DMS53 (cell line): ENCODE results near the gene SLC49A3.

ENCODE experiments used
- DNase-seq: peaks from one replicate; lab custom pipeline; 2025; lab: John Stamatoyannopoulos, UW

The SLC49A3 gene

DNA sequence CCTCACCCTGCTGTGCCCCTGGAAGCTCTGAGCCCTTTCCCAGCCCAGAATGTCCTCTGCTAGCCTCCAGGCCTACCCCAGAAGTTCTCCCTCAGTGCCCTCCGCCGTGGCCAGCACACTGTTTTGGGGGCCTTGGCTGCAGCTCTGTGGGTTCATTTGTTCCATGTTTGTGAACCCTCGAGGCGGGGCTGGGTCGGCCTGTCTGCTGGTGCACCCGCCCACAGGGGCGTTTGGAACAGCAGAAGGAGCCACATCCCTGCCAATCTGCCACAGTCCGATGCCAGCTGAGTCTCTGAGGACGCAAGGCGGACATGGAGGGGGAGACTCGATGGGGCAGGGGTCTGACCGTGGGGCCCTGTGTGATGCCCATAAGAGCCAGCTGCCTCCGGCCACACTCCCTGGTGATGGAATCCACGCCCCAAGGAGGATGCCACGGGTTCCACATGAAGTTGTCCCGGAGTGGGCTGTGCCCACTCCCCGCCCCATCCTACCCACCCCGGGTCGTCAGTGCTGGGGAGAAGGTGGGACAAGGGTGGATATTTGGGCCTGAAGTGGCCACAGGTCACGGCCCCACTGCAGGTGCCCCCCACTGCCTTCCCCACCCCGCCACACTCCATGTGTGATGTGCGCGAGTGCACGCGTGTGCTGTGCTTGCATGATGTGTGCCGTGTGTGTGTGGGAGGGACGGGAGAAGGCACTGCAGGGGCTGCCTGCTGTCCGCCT lies 22.0 kb downstream of the SLC49A3 start:
- DNase-seq: no peak

DNA sequence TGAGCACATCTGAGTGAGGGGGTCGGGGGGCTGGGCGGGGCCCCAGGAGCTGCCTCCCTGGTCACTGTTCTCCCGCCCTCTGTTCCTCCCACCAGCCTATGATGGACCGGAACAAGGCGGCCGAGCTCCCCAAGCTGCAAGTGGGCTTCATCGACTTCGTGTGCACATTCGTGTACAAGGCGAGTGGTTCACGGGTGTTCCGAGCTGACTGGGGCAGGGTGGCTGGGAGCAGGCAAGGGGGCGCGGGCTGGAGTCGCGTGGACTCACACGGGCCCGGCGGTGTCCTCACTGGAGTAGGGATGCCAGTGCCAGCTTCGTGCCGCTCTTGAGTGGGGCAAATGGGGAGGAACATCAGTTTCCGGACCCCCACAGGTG lies 22.5 kb downstream of the SLC49A3 start:
- no peak for DNase-seq

DNA sequence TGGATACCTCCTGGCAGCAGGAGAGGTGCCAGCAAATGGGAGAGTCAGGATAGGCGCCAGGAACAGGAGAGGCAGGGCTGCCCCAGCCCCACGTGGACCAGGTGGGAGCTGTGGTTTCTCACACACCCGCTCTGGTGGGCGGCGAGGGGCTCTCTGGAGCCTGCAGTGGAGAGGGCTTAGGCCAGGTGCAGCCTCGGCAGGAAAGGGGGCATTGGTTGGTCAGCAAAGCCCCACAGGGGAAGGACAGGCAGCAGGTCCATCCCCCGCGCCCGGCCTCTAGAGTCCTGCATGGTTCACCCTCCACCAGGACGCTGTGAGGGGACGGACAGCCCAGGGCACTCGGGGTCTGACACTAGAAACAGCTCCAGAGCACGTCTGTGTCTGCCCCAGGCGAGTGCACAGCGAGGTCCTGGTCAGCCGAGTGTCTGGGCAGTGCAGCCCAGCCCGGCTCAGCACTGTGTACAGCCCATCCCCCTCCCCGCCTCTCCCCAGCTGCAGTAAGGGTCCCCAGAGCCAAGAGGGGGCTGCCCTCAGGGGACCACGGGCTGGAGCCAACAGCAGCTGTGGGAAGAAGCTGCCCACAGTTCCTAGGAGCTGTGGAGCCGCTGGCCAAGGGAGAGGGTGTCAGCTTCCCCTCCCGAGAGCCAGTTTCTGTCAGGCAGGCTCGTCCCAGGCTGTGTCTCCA lies 23.1 kb downstream of the SLC49A3 start:
- no peak for DNase-seq

DNA sequence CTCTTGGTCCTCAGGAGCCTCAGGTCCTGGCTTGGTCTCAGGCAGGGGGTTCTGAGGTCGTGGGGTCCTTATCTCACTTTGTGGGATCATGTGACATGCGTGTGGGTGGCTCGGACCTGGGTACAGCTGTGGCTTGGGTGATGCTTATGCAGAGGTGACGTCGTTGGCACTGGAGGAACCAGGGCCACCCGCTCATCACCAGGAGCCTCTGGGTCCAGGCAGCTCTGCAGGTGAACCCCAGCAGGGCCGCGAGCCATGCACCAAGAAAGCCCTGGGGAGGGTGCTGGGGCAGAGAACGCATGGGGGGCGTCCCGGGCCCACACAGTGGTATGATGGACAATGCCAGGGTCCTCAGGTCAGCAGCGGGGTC lies 23.6 kb downstream of the SLC49A3 start:
- DNase-seq: no peak

DNA sequence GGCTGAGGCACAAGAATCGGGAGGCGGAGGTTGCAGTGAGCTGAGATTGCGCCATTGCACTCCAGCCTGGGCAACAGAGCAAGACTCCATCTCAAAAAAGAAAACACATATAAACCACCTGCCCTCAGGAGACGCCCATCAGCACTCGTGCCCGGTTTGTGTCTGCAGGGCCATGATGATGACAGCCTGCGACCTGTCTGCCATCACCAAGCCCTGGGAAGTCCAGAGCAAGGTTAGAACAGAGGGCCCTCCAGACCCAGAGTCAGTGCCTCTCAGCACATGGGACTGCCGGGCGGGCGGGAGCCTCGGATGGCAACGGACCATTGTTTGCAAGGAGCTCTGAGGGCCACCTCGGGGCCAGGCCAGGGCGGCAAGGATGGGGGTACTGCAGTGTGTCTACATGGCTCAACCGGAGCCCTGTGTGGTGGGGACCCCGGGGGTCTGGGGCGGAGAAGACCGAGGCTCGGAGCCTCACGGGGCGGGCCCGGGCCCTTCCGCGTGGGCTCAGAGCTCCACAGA lies 24.2 kb downstream of the SLC49A3 start:
- no peak for DNase-seq

DNA sequence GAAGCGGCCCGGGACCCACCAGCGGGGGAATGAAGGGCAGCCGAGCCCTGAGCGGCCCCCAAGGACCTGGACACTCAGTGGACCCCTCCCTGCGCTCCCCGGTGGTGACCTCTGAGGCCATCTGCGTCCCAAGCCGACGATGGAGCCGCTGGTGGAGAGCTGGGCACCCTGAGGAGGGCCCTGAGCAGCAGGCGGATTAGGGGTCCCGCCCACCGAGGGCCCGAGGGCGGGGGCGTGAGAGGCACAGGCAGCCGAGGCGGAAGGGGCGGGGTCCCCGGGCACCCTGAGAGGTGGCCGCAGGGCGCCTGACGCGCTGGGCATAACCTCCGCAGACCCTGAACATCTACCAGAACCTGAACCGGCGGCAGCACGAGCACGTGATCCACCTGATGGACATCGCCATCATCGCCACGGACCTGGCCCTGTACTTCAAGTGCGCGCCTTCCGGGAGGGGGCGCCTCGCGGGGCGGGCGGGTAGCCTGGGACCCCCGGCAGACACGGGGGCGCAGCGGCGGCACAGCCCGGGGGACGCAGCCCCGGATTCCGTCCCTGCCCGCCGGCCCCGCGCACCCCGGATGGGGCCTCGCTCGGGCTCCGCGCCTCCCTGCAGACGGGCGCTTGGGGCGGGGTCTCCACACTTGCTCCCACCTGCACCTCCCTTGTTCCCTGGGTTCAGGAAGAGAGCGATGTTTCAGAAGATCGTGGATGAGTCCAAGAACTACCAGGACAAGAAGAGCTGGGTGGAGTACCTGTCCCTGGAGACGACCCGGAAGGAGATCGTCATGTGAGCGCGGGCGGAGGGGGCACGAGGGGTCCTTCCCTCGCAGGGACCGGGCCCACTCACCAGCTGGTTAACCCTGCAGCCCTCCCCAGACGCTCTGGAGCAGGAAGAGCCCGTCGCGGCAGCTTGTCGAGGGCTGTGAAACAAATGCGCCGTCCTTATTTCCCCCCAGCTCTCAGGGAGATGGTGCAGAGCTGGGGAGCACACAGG lies 25.2 kb downstream of the SLC49A3 start:
- peak; percentile 97 for DNase-seq

DNA sequence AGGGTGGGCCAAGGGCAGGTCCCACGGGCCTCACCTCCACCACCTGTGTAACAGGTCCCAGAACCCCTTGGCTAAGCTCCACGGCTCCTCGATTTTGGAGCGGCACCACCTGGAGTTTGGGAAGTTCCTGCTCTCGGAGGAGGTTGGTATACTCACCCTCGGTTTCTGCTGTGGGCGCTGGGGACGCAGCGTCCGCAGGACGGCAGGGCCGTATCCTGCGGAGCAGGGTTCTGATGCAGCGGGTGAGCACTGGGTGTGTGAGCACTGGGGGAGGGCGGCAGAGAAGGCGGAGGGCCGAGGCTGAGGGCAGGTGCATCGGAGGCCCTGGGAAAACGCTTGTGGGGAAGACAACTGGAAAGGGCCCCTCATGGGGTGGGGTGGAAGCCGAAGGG lies 25.9 kb downstream of the SLC49A3 start:
- DNase-seq: peak; percentile 87

DNA sequence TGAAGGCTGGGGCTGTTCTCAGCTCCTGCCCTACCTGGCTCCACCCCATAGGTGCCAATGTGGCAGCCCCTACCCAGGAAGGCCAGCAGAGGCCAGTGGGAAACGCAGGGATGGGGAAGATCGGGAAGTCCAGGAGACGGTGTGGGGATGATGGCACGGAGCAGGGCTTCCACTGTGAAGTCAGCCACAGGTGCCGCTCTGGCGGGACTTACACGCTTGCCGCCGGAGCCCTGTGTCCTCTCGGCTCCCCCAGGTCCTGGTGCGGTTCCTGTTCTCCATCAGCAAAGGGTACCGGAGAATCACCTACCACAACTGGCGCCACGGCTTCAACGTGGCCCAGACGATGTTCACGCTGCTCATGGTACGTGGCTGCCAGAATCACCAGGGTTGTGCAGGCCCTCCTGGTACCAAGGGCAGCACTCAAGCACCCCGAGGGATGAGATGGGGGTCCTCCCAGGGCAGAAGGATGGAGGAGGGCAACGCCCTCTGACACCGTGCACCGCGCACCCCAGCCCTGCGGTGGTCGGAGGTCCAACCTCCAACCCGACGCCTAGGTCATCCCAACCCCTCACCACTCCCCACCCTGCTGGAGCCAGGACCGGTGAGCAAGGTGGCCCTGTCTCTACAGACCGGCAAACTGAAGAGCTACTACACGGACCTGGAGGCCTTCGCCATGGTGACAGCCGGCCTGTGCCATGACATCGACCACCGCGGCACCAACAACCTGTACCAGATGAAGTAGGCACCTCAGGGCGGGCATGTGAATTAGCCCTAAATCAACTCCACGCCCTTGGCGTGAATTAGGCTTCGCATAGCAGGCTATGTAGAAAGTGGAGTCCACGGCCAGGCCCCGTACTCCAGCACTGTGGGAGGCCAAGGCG lies 26.8 kb downstream of the SLC49A3 start:
- DNase-seq: no peak

DNA sequence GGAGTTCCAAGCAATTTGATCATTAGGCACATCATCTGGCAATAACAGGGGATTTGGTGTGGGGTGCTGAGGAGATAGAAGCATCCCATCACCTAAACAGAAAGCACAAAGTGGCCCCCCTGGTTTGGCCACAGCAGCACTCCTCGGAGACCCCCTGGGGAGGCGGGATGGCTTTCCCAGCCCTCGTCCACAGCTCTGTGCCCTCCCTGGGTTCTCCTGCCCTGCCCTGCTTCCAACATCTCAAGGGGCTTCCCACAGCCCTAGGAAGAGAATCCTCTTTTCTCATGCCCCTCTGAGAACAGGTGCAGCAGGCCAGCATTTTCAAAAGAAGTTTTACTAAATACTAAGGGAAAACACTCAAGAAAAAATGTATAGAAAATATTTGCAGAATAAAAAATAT lies 27.7 kb downstream of the SLC49A3 start:
- no peak for DNase-seq

DNA sequence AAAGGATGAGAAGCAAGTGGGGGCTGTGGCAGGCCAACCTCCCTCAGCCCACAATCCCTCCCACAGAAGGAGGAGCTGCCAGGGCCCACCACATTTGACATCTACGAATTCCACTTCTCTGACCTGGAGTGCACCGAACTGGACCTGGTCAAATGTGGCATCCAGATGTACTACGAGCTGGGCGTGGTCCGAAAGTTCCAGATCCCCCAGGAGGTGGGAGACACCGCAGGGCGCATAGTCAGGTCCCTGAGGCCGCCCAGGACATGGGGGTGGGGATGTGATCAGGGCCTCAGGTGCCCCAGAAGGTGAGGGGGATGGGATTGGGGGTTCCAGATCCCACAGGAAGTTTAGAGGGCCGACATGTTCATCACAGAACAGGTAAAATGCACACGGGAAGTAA lies 28.6 kb downstream of the SLC49A3 start:
- DNase-seq: no peak

DNA sequence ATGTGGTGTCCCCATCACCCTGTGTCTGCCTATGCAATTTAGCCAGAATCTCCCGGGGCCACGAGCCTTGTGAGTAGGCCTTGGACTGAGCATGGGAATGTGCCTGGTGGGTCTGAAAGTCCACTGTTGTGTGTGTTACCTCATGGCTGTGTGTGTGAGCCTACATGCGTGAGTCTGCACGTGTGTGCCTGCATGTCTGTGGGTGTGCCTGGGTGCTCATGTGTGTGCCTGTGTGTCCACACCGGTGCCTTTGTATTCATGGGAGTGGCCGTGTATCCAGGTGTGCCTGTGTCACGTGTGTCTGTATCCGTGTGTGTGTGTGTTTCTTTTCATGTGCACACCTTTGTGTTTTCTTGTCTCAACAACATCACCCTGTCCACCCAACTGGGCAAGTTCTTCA lies 29.1 kb downstream of the SLC49A3 start:
- no peak for DNase-seq

DNA sequence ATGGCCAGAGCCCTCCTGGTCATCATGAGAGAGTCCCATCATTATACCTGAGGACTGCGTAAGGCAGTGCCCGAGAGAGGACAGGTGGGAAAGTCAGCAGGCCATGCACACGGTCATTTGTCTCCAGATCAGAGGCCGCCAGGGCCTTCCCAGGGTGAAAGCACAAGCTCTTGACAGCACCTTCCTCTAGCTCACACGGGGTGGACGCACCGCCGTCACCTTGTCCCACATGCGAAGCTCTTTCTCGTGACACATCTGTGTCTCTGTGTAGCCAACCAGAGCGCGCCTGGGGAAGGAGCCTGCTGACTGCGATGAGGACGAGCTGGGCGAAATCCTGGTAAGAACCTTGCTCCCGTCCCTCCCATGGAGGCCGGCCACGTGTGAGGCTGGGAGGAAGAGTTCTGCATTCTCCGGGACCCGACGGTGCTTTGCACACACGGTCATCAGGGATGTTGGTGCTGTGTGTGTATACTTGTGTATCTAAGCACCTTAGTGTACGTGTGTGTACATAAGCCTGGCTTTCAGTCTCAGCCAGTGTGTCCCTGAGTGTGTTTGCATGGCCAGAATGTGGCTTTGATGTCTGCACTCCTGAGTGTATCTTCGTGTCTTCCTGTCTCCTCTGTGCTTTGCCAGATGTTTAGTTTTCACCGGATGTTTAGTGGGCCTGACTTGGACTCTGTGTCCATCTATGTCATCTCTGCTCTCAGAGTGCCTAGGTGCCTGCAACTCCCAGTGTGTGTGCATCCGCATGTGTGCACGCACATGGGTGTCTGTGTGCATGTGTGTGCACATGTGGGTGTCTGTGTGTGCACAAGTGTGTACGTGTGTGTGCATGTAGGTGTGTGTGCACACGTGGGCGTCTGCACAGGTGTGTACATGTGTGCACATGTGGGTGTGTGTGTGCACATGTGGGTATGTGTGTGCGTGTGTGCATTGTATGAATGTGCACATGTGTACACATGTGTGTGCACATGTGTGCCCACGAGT lies 30.0 kb downstream of the SLC49A3 start:
- peak; percentile 67 for DNase-seq

DNA sequence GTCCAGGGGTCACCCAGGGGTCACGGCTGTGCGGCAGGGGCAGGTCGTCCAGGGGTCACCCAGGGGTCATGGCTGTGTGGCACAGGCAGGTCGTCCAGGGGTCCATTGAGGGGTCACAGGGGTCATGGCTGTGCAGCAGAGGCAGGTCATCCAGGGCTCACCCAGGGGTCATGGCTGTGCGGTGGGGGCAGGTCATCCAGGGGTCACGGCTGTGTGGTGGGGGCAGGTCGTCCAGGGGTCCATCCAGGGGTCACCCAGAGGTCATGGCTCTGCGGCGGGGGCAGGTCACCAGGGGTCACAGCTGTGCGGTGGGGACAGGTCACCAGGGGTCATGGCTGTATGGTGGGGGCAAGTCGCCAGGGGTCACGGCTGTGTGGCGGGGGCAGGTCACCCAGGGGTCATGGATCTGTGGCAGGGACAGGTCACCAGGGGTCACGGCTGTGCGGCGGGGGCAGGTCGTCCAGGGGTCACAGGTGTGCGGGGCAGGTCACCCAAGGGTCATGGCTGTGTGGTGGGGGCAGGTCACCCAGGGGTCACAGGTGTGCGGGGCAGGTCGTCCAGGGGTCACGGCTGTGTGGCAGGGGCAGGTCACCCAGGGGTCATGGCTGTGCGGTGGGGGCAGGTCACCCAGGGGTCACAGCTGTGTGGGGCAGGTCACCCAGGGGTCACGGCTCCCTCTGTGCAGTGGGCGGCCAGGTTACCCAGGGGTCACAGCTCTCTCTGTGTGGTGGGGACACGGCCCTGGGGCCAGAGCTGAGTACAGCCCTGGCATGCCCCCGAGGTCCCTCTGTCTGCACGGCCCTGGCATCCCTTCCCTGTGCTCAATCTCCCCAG lies 30.9 kb downstream of the SLC49A3 start:
- DNase-seq: no peak

DNA sequence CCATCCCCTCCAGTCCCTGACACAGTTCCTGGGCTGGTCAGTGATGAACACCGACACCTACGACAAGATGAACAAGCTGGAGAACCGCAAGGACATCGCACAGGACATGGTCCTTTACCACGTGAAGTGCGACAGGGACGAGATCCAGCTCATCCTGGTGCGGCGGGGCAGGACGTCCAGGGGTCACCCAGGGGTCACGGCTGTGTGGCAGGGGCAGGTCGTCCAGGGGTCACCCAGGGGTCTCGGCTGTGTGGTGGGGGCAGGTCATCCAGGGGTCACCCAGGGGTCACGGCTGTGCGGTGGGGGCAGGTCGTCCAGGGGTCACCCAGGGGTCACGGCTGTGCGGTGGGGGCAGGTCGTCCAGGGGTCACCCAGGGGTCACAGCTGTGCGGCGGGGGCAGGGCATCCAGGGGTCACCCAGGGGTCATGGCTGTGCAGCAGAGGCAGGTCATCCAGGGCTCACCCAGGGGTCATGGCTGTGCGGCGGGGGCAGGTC lies 31.6 kb downstream of the SLC49A3 start:
- no peak for DNase-seq

DNA sequence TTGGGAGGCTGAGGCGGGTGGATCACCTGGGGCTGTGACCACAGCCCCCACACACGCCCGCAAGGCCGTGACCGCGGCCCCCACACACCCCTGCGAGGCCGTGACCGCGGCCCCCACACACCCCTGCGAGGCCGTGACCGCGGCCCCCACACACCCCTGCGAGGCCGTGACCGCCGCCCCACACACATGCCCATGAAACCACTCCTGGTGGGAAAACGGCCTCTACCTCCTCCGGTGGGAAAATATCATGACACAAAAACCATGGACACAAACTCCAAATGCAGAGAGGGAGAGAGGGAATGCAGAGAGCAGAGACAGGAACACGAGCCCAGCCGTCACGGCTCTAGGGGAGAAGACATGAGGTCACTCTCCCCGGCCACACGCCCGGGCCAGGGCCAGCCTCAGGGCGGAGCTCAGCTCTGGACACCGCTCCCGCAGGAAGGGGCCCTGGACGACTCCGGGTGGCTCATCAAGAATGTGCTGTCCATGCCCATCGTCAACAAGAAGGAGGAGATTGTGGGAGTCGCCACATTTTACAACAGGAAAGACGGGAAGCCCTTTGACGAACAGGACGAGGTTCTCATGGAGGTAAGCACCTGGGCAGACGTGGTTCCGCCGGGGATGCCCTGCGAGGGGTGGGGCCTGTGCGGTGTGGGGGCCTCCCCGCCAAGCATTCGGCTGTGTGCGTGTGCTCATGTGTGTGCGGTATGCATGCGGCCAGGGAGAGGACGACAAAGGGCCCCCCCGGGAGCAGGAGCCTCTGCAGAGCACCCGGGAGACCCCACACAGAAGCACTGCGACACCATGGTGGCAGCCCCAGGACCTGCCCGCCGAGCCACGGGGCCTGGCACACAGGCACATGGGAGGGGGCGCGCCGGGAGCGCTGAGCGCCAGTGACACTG lies 32.3 kb downstream of the SLC49A3 start:
- no peak for DNase-seq

DNA sequence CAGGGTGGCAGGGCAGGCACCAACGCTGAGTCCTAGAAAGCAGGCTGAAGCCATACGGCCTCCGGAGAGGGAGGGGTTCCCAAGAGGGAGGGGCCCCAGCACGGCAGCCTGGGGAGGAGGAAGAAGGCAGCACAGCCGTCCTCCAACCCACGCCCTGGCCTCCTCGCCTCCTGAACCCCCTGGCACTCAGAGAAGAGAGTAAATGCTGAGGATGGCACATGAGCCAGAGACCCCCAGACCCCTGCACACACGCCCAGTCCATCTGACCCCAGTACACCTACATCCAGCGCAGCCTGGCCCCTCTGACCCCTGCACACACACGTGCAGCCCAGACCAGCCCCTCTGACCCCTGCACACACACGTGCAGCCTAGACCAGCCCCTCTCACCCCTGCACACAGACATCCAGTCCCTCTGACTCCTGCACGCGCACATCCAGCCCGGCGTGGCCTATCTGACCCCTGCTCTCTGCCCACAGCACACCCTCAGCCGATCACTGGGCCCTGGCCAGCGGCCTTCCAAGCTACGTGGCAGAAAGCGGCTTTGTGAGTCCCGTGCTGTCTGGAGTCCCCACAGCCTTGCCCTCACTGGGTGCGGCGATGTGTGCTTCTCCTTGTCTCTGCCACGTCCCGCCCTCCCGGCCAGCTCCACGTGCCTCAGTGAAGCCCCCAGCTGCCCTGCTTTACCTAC lies 33.3 kb downstream of the SLC49A3 start:
- DNase-seq: no peak

DNA sequence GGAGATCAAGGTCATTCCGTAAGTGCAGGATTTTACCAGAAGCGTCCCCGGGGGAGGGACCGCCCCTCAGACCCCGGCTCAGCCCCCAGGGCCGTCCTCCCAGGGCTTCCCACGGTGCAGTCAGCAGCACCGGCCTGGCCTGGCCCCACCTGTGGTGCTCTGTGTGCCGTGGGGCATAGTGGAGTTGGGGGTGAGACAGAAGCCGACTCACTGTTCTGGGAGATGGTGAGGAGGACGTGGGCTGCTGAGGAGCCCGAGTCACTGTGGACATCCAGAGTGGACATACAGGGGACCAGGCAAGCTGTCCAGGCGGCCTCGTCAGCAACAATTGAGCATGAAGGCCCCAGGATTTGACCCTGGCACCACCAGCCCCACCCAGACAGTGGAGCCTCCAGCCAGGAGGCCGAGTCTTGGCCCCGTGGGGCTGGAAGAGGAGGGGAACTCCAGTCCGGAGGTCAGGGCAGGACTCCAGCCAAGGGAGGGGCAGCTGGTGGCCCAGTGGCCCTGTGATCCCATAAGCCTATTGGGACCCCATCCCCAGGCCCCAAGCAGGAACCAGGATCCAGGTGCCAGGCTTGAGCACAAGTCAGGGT lies 34.0 kb downstream of the SLC49A3 start:
- no peak for DNase-seq
